GM18870 (cell line): Measurements from ENCODE around the gene SENP1.

Experiments
- ATAC-seq: cut with Tn5 transposase; IDR thresholded peaks from one replicate; pipeline ENCODE4 v1.9.1; 2021; ENCODE audit warnings: moderate library complexity; ENCODE audit not compliant: unreplicated experiment

The SENP1 gene

DNA sequence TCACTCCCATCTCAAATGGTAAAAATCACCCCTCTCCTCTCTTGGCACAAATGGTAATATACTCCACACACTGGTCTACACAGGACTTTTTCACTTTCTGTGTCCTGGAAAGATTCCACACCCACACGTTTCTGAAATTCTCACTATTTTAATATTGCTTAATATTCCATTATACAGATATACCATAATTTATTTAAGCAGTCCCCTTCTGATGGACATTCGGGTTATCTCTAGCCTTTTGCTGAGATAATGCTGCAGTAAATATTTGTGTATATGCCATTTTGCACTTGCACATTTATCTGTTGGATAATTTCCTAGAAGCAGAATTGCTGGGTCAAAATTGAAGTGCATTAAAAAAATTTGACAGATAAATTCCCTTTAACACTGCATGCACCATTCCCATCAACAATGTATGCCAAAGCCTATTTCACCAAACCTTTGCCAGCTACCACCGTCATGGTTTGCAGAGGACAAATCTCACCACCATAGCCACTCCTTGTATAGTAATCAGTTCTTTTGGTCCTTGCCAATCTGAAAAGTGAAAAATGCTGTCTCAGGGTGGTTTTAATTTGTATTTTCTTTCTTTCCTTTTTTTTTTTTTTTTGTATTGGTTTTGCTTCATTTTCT lies 86.1 kb downstream of the SENP1 start:
- no peak for ATAC-seq

DNA sequence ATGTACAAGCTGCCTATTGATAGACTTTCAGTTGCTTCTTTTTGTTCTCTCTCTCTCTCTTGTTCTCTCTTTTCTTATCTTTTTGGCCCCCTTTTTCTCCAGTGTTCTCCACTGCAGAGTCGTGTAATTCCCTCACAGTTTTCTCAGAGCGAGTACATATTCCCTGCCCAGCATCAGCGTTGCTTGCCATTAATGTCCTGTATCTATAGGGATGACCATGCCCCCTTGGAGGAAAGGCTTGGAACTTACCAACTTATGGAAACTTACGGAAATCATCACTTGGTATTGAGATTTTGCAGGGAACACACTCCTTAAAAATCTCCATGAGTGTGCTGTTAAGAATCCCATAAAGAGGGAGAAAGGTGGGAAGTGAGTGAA lies 87.3 kb downstream of the SENP1 start:
- no peak for ATAC-seq

DNA sequence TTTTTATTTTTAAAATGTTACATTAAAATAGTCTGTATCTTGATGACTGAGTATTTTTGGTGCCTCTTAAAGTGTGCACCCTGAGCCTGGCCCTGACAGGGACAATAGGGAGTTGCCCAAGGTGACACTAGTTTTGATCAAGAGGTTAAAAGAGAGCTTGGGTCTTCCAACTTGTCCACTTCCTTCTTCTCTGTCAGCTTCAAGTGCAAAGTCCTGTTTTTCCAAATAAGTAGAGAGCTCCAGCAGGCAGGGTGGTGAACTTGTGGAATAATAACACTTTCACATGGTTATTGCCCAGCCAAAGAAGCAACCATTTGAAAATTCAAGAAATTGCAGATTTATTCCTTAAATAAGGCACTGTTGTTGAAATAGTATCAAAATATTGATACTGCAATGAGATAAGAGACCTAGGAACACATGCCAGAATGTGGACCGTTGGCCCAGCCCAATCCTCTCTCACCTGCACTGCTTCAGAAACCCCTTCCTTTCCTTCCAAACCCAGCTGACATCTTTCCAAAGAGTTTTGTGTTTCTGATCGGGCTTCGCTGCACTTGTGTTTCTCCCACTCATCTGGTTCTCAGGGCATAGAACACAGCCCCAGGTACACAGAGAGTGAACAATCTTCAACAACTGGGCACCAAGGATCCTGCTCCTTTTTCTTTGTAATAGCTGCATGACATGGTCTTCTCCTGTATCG lies 87.8 kb downstream of the SENP1 start:
- ATAC-seq = no peak

DNA sequence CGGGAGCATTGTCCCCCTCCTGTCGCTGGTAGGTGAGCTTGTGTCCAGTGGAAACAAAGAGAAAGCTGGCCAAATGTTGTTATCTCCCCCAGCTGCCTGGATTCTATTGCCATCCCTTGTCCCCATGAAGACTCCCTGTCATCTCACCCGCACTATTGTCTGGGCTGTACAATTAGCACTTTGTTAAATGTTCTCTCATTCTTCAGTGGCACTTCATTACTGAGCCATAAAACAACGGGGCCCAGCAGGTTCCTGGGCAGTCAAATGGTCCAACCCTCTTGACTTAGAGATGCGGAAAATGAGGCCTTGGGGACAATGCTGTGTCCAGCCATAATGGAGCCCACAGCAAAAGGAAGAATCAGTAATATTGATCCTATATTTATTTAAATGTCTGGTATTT lies 88.4 kb downstream of the SENP1 start:
- no peak for ATAC-seq

DNA sequence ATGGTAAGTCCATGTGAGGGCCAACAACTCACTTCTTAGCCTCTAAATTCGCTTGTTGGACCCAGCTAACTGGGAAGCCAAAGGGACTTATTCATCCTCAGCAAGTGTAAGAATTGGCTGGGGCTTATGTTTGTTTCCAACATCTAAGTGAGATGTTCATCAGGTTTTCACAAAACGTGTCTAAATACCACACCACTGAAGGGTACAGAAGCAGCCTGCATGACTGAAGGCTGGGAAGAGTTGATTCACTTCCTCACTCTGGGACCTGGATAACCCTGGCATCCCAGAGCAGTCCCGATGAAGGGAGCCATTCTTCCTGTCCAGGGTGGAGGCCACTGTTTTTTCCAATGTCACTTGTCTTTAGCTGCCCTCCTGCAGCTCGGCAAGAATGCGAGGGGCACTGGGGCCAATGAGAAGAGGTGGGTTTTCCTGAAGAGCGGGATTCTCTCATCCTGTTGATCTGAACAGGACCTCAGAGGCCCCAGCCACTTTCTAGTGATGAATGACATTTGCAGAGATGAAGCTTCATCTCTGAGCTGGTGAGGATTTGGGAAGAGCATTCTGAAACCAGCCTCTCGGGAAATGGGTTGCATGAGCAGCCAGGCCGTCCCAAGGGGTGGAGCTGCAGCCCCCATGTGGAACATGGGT lies 89.4 kb downstream of the SENP1 start:
- ATAC-seq = no peak

DNA sequence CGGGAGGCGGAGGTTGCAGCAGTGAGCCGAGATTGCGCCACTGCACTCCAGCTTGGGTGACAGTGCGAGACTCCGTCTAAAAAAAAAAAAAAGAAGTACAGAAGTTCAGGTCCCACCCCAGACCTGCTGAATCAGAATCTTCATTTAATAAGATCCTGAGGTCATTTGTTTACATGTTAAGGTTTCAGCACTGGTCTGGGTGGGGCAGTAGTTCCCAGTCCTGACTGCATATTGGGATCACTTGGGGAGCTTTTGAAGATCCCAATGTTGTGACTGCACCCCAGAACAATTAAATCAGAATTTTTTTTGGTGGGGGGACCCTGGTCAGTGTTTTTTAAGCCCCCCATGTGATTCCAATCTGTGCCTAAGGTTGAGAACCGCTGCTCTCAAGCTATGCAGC lies 89.9 kb downstream of the SENP1 start:
- ATAC-seq = no peak

DNA sequence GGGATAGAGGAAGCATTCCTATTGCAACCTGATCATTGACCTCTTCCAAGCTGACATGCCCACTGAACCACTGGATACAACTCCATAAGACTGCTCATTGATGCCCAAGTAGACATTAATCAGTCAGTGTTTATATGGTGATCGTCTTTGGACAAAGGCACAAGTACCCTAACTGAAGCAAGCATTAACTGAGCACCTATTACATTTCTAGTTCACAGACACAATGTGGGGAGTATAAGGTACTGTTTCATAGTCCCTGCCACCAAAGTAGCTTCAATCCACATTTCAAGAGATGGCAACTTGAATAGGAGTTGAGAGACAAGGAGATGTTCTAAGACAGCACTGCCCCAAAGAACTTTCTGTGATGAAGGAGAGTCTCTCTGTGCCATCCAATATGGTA lies 90.8 kb downstream of the SENP1 start:
- ATAC-seq = no peak

DNA sequence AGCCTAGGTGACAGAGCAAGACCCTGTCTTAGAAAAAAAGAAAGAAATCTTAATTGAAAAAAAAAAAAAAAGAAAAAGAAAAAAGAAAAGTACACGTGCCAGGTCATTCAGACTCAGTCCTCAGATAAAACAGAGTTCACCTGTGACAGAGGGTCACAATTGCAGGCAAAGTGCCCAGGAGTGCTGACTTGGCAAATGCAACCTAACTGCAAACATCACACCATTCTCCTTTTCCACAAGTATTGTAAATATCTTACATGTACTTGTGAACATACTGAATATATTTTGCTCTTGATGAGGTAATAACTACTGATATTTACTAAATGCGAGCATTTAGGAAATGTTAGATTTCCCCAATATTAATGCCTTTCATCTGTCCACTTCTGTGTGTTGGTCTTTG lies 92.6 kb downstream of the SENP1 start:
- no peak for ATAC-seq

DNA sequence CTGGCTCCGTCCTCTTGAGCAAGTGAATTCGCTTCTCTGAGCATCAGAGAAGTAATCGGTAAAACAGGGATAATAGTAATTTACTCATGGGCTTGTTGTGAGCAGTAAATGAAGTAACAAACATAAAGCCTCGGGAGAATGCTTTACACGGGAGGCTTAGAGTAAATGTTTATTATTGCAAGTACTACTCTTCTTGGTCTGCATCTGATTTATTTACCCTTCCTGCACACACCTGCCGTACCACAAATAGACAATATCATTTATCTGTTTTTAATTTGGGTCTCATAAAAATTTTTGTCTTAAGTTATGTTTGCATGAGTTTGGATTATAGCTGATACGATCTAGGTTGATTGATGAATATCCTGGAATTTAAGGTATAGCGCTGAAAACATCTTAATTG lies 93.8 kb downstream of the SENP1 start:
- ATAC-seq = no peak

DNA sequence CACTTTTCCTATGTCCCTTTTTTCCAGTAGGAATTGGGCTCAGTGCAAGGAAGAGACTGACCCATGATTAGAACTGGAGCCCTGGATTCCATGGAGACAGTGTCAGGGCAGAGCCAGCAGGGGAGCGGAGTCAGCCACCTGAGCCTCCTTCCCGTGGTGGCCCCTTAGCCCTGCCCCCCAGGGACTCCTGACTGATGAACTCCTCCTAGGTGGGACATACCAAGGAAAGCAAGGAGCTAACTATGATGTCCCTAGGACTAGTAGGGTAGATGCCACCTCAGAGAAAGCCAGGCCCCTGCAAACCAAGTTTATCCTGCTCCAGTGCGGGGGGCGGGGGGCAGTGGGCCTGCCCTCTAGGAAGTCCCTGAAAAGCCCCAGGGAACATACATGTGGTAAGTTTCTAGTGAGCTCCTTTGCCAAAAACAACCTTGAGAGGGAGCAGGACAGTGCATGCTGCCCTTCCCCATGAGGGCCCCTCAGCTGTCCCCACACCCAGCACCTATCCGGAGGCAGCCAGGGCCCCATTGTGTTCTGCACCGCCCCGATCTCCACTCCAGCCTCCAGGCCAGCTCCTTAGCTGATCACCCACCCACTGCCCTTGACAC lies 95.4 kb downstream of the SENP1 start:
- ATAC-seq = no peak

DNA sequence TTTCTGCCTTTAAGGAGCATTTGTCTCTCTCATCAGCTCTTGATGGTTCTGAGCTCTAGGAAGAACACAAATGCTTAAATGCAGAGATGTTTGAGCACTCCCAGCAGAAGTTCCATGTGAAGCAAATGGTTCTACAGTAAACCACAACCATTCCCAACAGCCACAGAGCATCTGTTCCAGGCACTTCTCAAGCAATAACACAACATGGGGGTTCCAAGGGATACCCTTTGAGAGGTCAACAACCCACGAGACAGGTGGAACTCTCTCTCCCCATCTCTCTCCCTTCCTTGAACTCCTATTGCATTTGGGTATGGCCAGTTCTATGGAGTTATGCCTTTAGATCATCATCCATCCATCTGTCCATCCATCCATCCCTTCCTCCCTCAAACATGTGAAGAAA lies 96.4 kb downstream of the SENP1 start:
- no peak for ATAC-seq

DNA sequence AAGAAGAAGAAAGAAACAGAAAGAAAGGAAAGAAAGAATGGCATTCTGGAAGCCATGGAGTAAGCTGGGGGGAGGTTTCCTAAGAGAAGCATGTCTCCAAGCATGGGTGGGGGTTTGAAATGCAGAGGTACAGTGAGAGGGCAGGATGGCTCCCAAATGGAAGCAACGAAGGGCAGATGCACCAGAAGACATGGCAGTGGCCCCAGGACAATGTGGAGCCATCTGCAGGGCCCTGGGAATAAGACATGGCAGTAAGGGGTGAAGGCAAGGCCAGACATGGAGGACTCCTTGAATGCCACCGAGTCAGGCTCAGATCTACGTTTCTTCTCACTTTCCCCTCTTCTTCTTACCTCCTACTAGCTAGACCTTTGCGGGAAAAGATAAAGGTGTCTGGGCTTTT lies 96.9 kb downstream of the SENP1 start:
- ATAC-seq = no peak

DNA sequence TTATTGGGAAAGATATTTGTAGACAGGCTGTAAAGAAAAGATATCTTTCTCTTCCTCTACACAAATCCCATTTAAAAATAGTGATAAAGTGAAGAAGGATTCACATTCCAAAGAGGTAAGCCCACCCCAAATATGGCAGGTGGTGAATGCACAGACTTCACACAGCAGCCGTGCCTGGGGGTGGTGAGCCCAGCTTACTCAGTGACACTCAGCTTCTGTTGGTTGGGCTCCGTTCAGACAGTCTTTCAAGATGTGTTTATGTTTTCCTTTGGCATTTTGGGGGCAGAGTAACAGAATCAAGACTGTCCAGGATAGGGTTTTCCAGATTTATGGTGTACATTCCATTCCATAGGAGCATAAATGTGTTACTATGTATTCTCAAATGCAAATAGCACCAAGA lies 97.5 kb downstream of the SENP1 start:
- no peak for ATAC-seq

DNA sequence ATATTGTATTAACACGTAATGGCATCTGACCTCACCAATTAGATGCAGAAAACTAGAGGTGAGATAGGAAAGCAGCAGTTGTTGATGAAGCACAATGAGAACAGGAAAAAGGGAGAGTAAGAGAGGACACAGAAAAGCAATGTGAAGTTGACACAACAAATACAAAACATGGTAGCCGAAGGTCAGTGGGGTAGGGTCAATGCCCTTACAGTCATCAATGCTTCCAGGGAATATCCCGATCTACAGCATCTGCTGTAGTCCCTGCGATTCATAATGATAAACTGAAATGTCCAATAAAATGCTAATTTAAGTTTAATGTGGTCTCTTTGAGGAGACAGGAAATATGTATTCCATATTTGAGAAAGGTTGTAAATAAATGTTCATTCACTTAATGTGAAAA lies 98.7 kb downstream of the SENP1 start:
- no peak for ATAC-seq

DNA sequence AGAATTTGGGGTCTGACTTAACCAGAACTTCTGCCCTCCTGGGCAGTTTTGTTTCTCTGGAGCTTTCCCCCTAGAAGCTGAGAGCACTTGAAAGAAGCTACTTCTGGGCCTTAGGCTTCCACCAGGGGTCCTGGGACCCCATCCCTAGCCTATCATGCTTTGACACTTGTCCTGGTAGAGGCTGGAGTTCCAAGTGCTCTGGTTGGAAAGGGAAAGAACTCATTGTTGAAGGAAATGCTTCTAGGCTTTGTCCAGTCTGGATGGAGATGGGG lies 100.2 kb downstream of the SENP1 start:
- ATAC-seq = no peak

DNA sequence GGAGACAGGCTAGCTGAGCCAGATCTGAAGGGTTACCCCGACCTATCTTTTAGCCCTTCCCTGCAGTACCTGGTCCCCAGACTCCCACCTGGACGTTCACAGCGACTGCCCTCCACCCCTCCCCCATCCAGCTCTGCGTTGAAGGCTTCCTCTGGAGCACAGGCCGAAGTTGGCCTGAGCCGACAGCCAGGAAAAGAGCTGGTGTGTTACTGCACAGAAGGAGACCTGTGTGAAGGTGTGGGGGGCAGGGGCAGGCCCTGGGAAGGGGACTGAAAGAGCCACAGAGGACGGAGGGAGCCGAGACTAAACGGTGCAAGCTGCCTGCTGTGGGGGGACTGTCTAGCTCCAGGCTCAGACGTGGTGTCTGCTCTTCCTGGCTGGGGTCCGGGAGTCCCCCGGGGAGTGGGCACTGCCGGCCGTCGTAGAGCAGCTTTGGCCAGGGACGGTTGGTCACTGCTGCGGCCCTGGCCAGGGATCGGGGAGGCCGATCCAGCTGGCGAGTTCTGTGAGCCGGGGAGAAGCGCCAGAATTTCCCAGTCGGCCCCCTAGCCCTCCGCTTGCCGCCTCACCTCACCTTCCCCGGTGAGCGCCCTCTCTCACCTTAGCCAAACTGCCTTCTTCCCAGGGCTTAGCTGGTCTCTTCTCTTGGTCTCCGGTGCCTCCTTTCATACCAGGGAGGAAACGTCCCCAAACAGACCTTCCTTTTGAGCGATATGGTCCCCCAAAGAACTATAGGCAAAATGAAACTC lies 100.7 kb downstream of the SENP1 start:
- ATAC-seq = no peak

DNA sequence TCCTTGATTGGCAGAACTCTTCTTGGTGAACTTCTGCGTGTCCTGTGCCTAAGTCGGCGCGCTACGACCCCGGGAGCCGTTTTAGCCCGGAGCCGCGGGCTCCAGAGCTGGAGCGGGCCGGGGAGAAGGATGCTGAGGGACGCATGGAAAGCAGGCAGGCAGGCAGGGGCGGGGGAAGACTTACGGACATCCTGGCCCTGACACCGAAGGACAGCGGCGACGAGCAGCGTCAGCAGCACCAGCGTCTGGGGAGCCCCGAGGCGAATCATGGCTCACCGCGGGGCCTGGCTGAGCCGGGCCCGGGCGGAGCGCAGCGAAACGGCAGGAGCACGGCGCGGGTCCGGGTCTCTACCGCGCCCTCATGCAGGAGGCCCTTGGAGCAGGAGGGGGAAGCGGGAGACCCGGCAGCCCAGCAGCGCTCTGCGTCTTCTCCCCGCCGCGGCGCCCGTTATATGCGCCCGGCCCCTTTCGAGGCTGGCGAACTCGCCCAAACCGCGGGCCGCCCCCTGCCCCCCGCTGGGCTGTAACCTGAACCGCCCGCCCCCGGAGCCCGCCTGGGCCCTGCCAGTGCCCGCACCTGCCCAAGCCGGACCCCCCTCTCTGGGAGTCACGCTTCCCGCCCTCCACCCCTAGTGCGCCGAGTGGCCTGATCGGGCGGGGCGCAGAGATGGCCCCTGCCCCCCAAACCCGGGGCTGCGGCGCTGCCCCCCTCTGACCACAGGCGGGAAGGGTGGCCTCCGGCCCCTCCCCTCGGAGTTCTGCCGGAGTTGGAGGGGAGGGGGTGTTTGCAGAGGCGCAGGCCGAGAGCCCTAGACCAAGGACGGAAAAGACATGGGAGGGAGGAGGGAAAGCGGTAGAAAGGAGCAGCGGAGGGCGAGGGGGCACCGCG lies 101.6 kb downstream of the SENP1 start, which contains the start of gene COL2A1:
COL2A1 (minus strand) TSS at position 424 of the 889 bp plus-strand sequence; CDS start at position 269, 155 bp downstream.
- ATAC-seq = no peak

DNA sequence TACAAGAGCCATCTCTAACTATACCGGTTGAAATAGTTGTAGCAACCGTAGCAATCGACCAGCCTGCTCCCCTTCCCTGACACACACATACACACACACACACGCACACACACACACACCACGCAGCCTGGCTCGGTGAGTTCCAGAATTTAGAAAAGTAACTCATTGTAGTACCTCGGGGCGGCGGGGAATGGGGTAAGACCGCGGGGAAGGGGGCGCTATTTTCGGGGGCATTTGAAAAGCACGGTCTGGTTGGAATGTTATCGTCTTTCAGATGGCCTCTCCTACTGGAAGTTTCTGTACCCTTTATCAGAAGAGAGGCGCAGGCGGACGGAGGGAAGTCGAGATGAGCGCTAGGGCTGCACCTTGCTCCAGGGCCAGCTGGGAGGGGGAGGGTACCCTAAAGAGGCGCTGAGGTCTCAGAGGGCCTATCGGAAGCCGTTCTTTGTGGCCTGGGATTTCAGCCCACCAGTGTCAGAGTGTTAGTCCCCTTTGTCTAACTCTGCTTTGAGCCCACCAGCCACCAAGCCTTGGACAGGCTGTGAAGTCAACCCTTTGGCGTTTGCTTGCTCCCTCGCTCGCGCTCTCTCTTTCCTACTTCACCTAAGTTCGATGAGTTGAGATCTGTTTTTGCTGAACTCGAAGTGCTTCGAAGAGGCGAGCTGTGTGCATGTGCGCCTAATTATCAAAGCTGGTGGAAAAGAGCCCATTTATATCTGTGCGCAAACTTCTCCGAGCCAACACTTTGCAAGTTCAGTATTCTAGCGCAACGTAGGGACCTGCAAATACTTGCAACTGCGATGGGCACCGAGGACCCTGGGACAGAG lies 102.4 kb downstream of the SENP1 start:
- ATAC-seq = no peak

DNA sequence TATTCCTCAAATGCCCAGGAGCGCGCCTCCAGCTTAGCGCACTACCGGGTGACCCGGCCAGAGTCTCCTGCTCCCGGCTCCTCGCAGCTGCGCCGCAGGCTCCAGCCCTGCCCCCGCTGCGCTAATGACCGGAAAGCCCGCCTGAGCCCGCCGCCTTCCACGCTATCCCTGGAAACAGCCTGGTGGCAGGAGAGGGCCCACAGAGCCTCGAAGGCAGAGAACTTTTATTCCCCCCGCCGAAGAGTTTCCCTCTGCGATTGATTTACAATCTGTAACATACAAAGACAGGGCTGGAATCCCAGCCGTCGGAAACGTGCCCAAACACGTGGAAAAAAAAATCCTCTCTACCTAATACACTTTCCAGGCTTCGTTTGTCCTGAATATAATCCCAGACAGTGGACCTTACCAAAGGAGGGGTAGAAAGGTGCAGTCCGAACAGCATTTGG lies 103.1 kb downstream of the SENP1 start:
- ATAC-seq = no peak

DNA sequence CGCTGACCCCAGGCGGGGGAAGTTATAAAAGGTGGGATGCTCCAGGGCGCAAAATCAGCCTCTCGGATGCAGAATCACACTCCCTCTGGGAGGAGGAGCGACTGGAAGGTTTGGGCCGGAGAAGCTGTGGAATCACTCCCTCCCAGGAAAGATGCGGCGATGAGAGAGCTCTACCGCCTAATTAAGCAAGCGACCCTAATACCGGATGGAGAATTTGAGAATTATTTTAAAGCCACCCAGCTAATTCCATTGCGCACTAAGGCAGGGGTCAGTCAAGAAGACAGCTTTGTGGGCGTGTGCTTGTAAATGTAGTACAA lies 103.5 kb downstream of the SENP1 start:
- ATAC-seq = no peak
